ENCODE data around the gene INSIG2. TPM values are rescaled to one million over a fixed set of nuclear protein-coding genes. Genes with fewer than 3 reads are reported as not detected.

The INSIG2 gene
- total and polyA plus RNA-seq, 2 of the 8 experiments (the other 6 are each of a cell fraction or from before 2014, with no cell fraction given), result 7.0 to 11.2 TPM

DNA sequence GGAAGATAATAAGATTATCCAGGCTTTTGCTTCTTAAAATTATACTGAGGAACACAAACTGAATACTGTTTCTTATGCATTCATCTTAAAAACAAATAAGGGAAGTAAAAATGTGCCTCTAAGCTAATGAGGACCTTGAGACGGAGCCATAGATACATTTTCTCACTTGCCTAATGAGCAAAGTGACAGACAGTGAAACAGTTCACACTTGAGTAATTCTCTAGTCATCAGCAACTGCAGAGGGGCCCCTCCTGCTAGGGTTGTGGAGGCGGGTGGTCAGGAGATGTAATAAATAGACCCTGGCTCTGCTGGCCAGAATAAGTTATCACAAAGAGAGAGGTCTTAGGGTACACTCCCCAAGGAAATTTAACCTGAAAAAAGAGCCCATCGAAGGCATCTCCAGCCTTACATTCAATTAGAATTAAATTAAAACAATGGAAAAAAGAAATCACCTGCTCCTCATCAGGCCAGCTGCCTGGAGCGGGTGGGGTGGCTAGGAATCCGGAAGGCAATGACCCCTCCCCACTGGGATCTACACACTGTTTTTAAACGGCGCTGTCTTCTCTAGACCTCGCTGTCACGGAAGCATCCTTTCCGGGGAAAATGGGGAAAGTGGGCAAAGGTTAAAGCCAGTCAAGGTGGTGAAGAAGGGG is 32.6 kb upstream of the INSIG2 start:
- no peak for DNase-seq (ENCODE audit: low read depth in 1 of 2, low spot score in 2 of 2)
- H2BK120ac ChIP-seq (replicated peaks; ENCODE audit: low read depth, low read length), result no peak overlapping the region
- CTCF ChIA-PET (ENCODE audit: partially characterized antibody), result interaction anchor here (0.7 to 12.7 kb wide), 4 partner anchors 9 to 937 kb away, joined by 3 to 147 read pairs (median 12); no protein-coding TSS in a partner anchor

More for the DNA sequence above, 32.6 kb upstream of the INSIG2 start:
- Histone ChIP-seq H2BK20ac (ENCODE audit: low read length) (no peak overlapping the region), H4K91ac (replicated peaks; ENCODE audit: insufficient read length, low read length) (no peak overlapping the region), H3K4me1 (replicated peaks in 1 of 4; ENCODE audit: control insufficient read depth in 3 of 4, insufficient read depth in 4 of 4, low read length in 3 of 4) (peaks cover 0 to under 1% (median 0%) of the 10 kb centered on the region in 4 experiments; a peak in 2 of 7 replicates), H3K79me1 (ENCODE audit: low read depth, low read length) (no peaks in the 10 kb centered on the region), H3K9me3 (ENCODE audit: insufficient read depth in 2 of 2, low read depth in 1 of 2, low read length in 1 of 2) (no peaks in the 10 kb centered on the region), H3K79me2 (ENCODE audit: control insufficient read depth in 1 of 2, insufficient read depth in 2 of 2, low read length in 2 of 2) (no peaks in the 10 kb centered on the region), H2AK5ac (ENCODE audit: low read depth, low read length) (no peak overlapping the region), H2BK15ac (ENCODE audit: low read length) (no peak overlapping the region), H3K4me2 (ENCODE audit: insufficient read depth in 1 of 2, low read depth in 2 of 2, low read length in 2 of 2) (no peak overlapping the region), H3K36me3 (ENCODE audit: control insufficient read depth in 2 of 4, insufficient read depth in 4 of 4, low read length in 3 of 4) (no peaks in the 10 kb centered on the region), H3K23me2 (ENCODE audit: low read depth, low read length) (peaks cover 2% of the 10 kb centered on the region; the same call in 1 of the 2 replicates), H2AFZ (ENCODE audit: low read length) (no peak overlapping the region), H3K14ac (ENCODE audit: insufficient read length) (no peak overlapping the region), H4K8ac (ENCODE audit: extremely low read depth, insufficient read depth, low read length) (no peak overlapping the region), H3K4me3 (ENCODE audit: extremely low read depth in 1 of 4, insufficient read depth in 2 of 4, low read depth in 3 of 4, low read length in 4 of 4) (no peak overlapping the region), H4K5ac (ENCODE audit: insufficient read length, low read depth, low read length) (no peak overlapping the region), H4K20me1 (replicated peaks in 1 of 2; ENCODE audit: control insufficient read depth in 1 of 2, insufficient read depth in 2 of 2, low read length in 2 of 2) (no peaks in the 10 kb centered on the region), H3K9ac (replicated peaks in 1 of 4; ENCODE audit: extremely low read depth in 1 of 4, low read depth in 3 of 4, low read length in 3 of 4) (no peak overlapping the region), H3K4ac (replicated peaks; ENCODE audit: insufficient read length, low read depth, low read length) (no peak overlapping the region), H3K27me3 (replicated peaks in 1 of 4; ENCODE audit: control insufficient read depth in 3 of 4, extremely low read depth in 1 of 4, insufficient read depth in 3 of 4, low read length in 3 of 4) (no peaks in the 10 kb centered on the region), H3K56ac (replicated peaks; ENCODE audit: insufficient read length, low read depth, low read length) (no peak overlapping the region), H2BK5ac (ENCODE audit: low read depth, low read length) (no peak overlapping the region), H3K23ac (ENCODE audit: insufficient read length) (no peak overlapping the region), H2BK12ac (ENCODE audit: low read depth, low read length) (no peak overlapping the region), H3K27ac (ENCODE audit: low read depth, low read length) (no peak overlapping the region), H3K18ac (ENCODE audit: extremely low read depth, low read length) (no peak overlapping the region)
- POLR2A ChIA-PET (ENCODE audit: partially characterized antibody), result no interaction called here
- WGBS, 2 experiments (ENCODE audit: extremely low coverage in 1 of 2, insufficient coverage in 1 of 2, insufficient read length in 1 of 2, insufficient replicate concordance in 2 of 2, low coverage in 1 of 2, low lambda C conversion rate in 2 of 2, missing lambda C conversion rate in 1 of 2), result 80% methylated on average over 10 of the region's 10 CpGs; no CpG with 5 or more reads in 1 of the 2 experiments
- no peak for TF ChIP-seq GABPA (IDR thresholded peaks at IDR 0.05; ENCODE audit: borderline replicate concordance, insufficient read depth, low read length)
- TF ChIP-seq, protein P1, sequence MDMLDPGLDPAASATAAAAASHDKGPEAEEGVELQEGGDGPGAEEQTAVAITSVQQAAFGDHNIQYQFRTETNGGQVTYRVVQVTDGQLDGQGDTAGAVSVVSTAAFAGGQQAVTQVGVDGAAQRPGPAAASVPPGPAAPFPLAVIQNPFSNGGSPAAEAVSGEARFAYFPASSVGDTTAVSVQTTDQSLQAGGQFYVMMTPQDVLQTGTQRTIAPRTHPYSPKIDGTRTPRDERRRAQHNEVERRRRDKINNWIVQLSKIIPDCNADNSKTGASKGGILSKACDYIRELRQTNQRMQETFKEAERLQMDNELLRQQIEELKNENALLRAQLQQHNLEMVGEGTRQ (IDR thresholded peaks at IDR 0.05; ENCODE audit: low read length), result no peak
- TF ChIP-seq POU5F1 (IDR thresholded peaks at IDR 0.05; ENCODE audit: low read depth, low read length), result no peak
- no peak for TF ChIP-seq YY1 (IDR thresholded peaks at IDR 0.05; ENCODE audit: low read depth, low read length)
- no peak for TF ChIP-seq BACH1 (IDR thresholded peaks at IDR 0.05; ENCODE audit: low read length)
- TF ChIP-seq FOSL1 (IDR thresholded peaks at IDR 0.05; ENCODE audit: insufficient read depth, low read depth, low read length), result no peak
- TF ChIP-seq SIX5 (IDR thresholded peaks at IDR 0.05; ENCODE audit: low read depth, low read length), result no peak
- no peak for TF ChIP-seq NRF1 (IDR thresholded peaks at IDR 0.05; ENCODE audit: low read depth, low read length)
- TF ChIP-seq SP4 (IDR thresholded peaks at IDR 0.05; ENCODE audit: low read length), result no peak
- TF ChIP-seq GTF2F1 (IDR thresholded peaks at IDR 0.05; ENCODE audit: borderline replicate concordance, low read depth, low read length), result no peak
- no peak for TF ChIP-seq KDM4A (IDR thresholded peaks at IDR 0.05; ENCODE audit: low read depth, low read length, severe bottlenecking)
- FAIRE-seq, result no peak
